Esophagus squamous epithelium (tissue), 5 donors: ENCODE measurements around the gene RGS3. TPM values are rescaled to one million over a fixed set of nuclear protein-coding genes. Genes with fewer than 3 reads are reported as not detected.

Experiments
- DNase-seq: peaks from one replicate; lab custom pipeline; 2025; lab: John Stamatoyannopoulos, UW
- H3K27ac ChIP-seq, 4 donors: fragments of 200-600 bp; sonication (generic); one replicate each; pipeline ENCODE4 v1.5.1; 2016 to 2019; ENCODE audit warnings: mild to moderate bottlenecking in 1 of 4
- H3K27me3 ChIP-seq, 4 donors: fragments of 200-600 bp; sonication (generic); 1 replicate in 3 of 4; 2 replicates in 1 of 4; pipeline versions ENCODE4 v1.5.1 to v1.6.0; 2017 to 2021; ENCODE audit warnings: antibody characterized with exemption in 1 of 4
- H3K36me3 ChIP-seq, 3 donors: fragments of 200-600 bp; sonication (generic); one replicate each; pipeline ENCODE4 v1.5.1; 2016 to 2019
- H3K4me1 ChIP-seq, 3 donors: fragments of 200-600 bp; sonication (generic); one replicate each; pipeline ENCODE4 v1.5.1; 2017 to 2019
- H3K4me3 ChIP-seq, 4 donors: fragments of 200-600 bp; sonication (generic); 1 replicate in 3 of 4; 2 replicates in 1 of 4; pipeline ENCODE4 v1.5.1; 2016 to 2019; ENCODE audit warnings: mild to moderate bottlenecking in 2 of 4, moderate library complexity in 1 of 4
- H3K9me3 ChIP-seq, 3 donors: fragments of 200-600 bp; sonication (generic); one replicate each; pipeline ENCODE4 v1.5.1; 2016 to 2019
- CTCF ChIP-seq, 6 experiments: fragments of 450-650 bp in 4 of 6; fragments of 200-600 bp in 2 of 6; sonication (generic) in 2 of 6; IDR thresholded peaks; one replicate each; pipeline ENCODE4 v1.5.1; 2016 to 2019; ENCODE audit warnings: antibody characterized with exemption in 6 of 6, mild to moderate bottlenecking in 4 of 6, moderate library complexity in 4 of 6
- POLR2A ChIP-seq, 4 donors: fragments of 450-650 bp; IDR thresholded peaks; one replicate each; pipeline ENCODE4 v1.6.1; 2017; ENCODE audit warnings: antibody characterized with exemption in 4 of 4, mild to moderate bottlenecking in 4 of 4, moderate library complexity in 3 of 4
- WGBS, 2 donors: methylation state at CpG; one replicate each; pipeline ENCODE4 v1.1.5; 2018; 5-methylcytosine and 5-hydroxymethylcytosine counted together
- intact Hi-C: fragments of 100-400 bp; cut with DNase I; formaldehyde crosslinking; loops from one replicate; pipeline ENCODE4 v1.15.0; 2022
- total RNA-seq, 4 donors: library from RNA; depleted of rRNA; stranded (reverse); fragments of >200 nt; gene quantifications; one replicate each; pipeline ENCODE4 v1.1.0, GENCODE V29; 2016
- donor health status: DM: yes; HTN: yes; CAD: no.

Gene RGS3
- total RNA-seq, 4 donors from 2014 or later, result 9.7 to 16.3 (median 12.7) TPM

GRCh38 chr9:113482341-113482740 lies 18.8 kb downstream of the RGS3 start:
- H3K27ac ChIP-seq, result no peak overlapping the region
- peaks cover 0 to 4% (median 0%) of the 10 kb centered on the region in 3 donors for H3K36me3 ChIP-seq
- 98 to 99% methylated on average over 9 to 10 of the region's 10 CpGs for WGBS, 2 donors
- DNase-seq, result no peak
- H3K4me1 ChIP-seq, result peaks cover 0 to 25% (median 5%) of the 10 kb centered on the region in 3 donors
- intact Hi-C loops, result no loop called here
- H3K4me3 ChIP-seq, result no peak overlapping the region
- no peaks in the 10 kb centered on the region for H3K27me3 ChIP-seq
- no peaks in the 10 kb centered on the region for H3K9me3 ChIP-seq
- TF ChIP-seq CTCF (IDR thresholded peaks at IDR 0.05) (no peak), POLR2A (IDR thresholded peaks at IDR 0.05) (no peak)

GRCh38 chr9:113482991-113483675 lies 19.6 kb downstream of the RGS3 start:
- DNase-seq, result no peak
- H3K4me3 ChIP-seq, result no peak overlapping the region
- H3K9me3 ChIP-seq, result no peaks in the 10 kb centered on the region
- WGBS, 2 donors, result 92 to 100% methylated on average over 3 to 5 of the region's 6 CpGs
- no peaks in the 10 kb centered on the region for H3K27me3 ChIP-seq
- H3K27ac ChIP-seq, result peak overlapping the region in 3 of 4 donors; percentile 52 to 75 (median 74)
- intact Hi-C loops, result no loop called here
- TF ChIP-seq CTCF (IDR thresholded peaks at IDR 0.05) (no peak), POLR2A (IDR thresholded peaks at IDR 0.05) (no peak)
- peaks cover 0 to 26% (median 5%) of the 10 kb centered on the region in 3 donors for H3K4me1 ChIP-seq
- H3K36me3 ChIP-seq, result peaks cover 0 to 4% (median 0%) of the 10 kb centered on the region in 3 donors

- H3K4me3 ChIP-seq, result no peak overlapping the region
- 79 to 89% methylated on average over 6 to 8 of the region's 9 CpGs for WGBS, 2 donors
- H3K9me3 ChIP-seq, result no peaks in the 10 kb centered on the region
- no peak for DNase-seq
- intact Hi-C loops, result no loop called here
- peaks cover 0 to 31% (median 5%) of the 10 kb centered on the region in 3 donors for H3K4me1 ChIP-seq
- peaks cover 0 to 4% (median 0%) of the 10 kb centered on the region in 3 donors for H3K36me3 ChIP-seq
- H3K27me3 ChIP-seq, result no peaks in the 10 kb centered on the region
- H3K27ac ChIP-seq, result peak overlapping the region in 3 of 4 donors; percentile 52 to 75 (median 74)
- TF ChIP-seq CTCF (IDR thresholded peaks at IDR 0.05) (no peak), POLR2A (IDR thresholded peaks at IDR 0.05) (no peak)
Observed at GRCh38 chr9:113483676-113484257, 20.2 kb downstream of the RGS3 start.

- Histone ChIP-seq H3K4me3 (no peak overlapping the region), H3K9me3 (no peaks in the 10 kb centered on the region), H3K27me3 (no peaks in the 10 kb centered on the region), H3K4me1 (peaks cover 0 to 28% (median 5%) of the 10 kb centered on the region in 3 donors), H3K27ac (peak overlapping the region in 3 of 4 donors; percentile 52 to 74 (median 64)), H3K36me3 (peaks cover 0 to 4% (median 0%) of the 10 kb centered on the region in 3 donors)
- WGBS, 2 donors, result 50 to 54% methylated on average over 2 of the region's 2 CpGs
- TF ChIP-seq CTCF (IDR thresholded peaks at IDR 0.05), result no peak
- no peak for TF ChIP-seq POLR2A (IDR thresholded peaks at IDR 0.05)
- intact Hi-C loops, result no loop called here
- DNase-seq, result no peak
Observed at GRCh38 chr9:113484258-113484730, 20.8 kb downstream of the RGS3 start.

GRCh38 chr9:113485761-113486115 lies 22.2 kb downstream of the RGS3 start:
- no peak for TF ChIP-seq POLR2A (IDR thresholded peaks at IDR 0.05)
- no peak for TF ChIP-seq CTCF (IDR thresholded peaks at IDR 0.05)
- Histone ChIP-seq H3K27ac (peak overlapping the region in 3 of 4 donors; percentile 52 to 76 (median 74)), H3K27me3 (no peaks in the 10 kb centered on the region), H3K4me3 (no peak overlapping the region), H3K9me3 (no peaks in the 10 kb centered on the region), H3K4me1 (peaks cover 0 to 25% (median 5%) of the 10 kb centered on the region in 3 donors), H3K36me3 (peaks cover 0 to 4% (median 0%) of the 10 kb centered on the region in 3 donors)
- intact Hi-C loops, result no loop called here
- 85 to 88% methylated on average over 4 to 5 of the region's 5 CpGs for WGBS, 2 donors
- no peak for DNase-seq
